SU-DHL-6 (cell line): Measurements from ENCODE around the gene IL13.
"Not testable (repeated sequence)": the region's sequence is repeated elsewhere in the genome, so short reads cannot be mapped to it uniquely, and the experiment has no call there.

ENCODE experiments used
- H2AFZ ChIP-seq: fragments of 200-600 bp; sonication (generic); 2 replicates; pipeline ENCODE4 v1.6.1; 2014; ENCODE audit warnings: low read depth, mild to moderate bottlenecking, moderate library complexity, mixed read lengths, antibody characterized with exemption, low read length; ENCODE audit not compliant: severe bottlenecking
- H3F3A ChIP-seq: fragments of 200-600 bp; shearing (Covaris generic); 2 replicates; pipeline ENCODE4 v1.6.0; 2016; ENCODE audit warnings: antibody characterized with exemption, mild to moderate bottlenecking; ENCODE audit not compliant: insufficient read depth
- H3K27ac ChIP-seq: fragments of 200-600 bp; sonication (generic); 2 replicates; pipeline ENCODE4 v1.5.1; 2016; ENCODE audit warnings: low read depth, mild to moderate bottlenecking, low read length, moderate library complexity, mixed read lengths
- H3K27me3 ChIP-seq: fragments of 200-600 bp; sonication (generic), shearing (Covaris generic); 2 replicates; pipeline ENCODE4 v1.6.0; 2014; ENCODE audit warnings: mild to moderate bottlenecking, low read length
- H3K36me3 ChIP-seq: fragments of 200-600 bp; sonication (generic); 2 replicates; pipeline ENCODE4 v1.6.1; 2014; ENCODE audit warnings: mild to moderate bottlenecking, low read length, mixed read lengths
- H3K4me2 ChIP-seq: fragments of 300-600, 200-600 bp; shearing (Covaris generic), sonication (generic); 2 replicates; pipeline ENCODE4 v1.6.0; 2014; ENCODE audit warnings: low read length, low read depth, mild to moderate bottlenecking; ENCODE audit not compliant: poor library complexity, severe bottlenecking
- H3K4me3 ChIP-seq: fragments of 200-600 bp; sonication (generic); 2 replicates; pipeline ENCODE4 v1.5.1; 2014; ENCODE audit warnings: antibody characterized with exemption, low read length, mild to moderate bottlenecking, mixed read lengths; ENCODE audit not compliant: insufficient read depth, poor library complexity, severe bottlenecking
- H3K79me2 ChIP-seq: fragments of 200-600 bp; sonication (generic); 2 replicates; pipeline ENCODE4 v1.6.1; 2014; ENCODE audit warnings: mild to moderate bottlenecking, low read length, moderate library complexity; ENCODE audit not compliant: insufficient read depth
- H3K9ac ChIP-seq: fragments of 200-600 bp; sonication (generic); 2 replicates; pipeline ENCODE4 v1.7.0; 2014; ENCODE audit warnings: mild to moderate bottlenecking, low read length
- H3K9me2 ChIP-seq: fragments of 200-600 bp; sonication (generic); replicated peaks from 2 replicates; pipeline ENCODE4 v1.6.1; 2014; ENCODE audit warnings: low read length; ENCODE audit not compliant: insufficient read depth
- H3K9me3 ChIP-seq: fragments of 200-600 bp; sonication (generic); 2 replicates; pipeline ENCODE4 v1.6.1; 2014; ENCODE audit warnings: low read length, mixed read lengths; ENCODE audit not compliant: insufficient read depth
- H4K20me1 ChIP-seq: fragments of 200-600 bp; sonication (generic); 2 replicates; pipeline ENCODE4 v1.6.1; 2014; ENCODE audit warnings: low read depth, mild to moderate bottlenecking, antibody characterized with exemption, low read length, moderate library complexity, mixed read lengths
- EZH2phosphoT487 ChIP-seq: fragments of 200-600 bp; sonication (generic), shearing (Covaris generic); conservative IDR thresholded peaks from 2 replicates; pipeline ENCODE4 v1.6.1; 2018; ENCODE audit warnings: mild to moderate bottlenecking, antibody characterized with exemption, low read length, moderate library complexity, mixed read lengths
- TF ChIP-seq, protein P1 (sequence below): fragments of 200-600 bp; sonication (generic); IDR thresholded peaks from one replicate; pipeline ENCODE4 v1.5.1; 2017; ENCODE audit warnings: antibody characterized with exemption, mild to moderate bottlenecking, low read length, moderate library complexity; ENCODE audit not compliant: insufficient read depth, poor library complexity, severe bottlenecking

The IL13 gene

DNA sequence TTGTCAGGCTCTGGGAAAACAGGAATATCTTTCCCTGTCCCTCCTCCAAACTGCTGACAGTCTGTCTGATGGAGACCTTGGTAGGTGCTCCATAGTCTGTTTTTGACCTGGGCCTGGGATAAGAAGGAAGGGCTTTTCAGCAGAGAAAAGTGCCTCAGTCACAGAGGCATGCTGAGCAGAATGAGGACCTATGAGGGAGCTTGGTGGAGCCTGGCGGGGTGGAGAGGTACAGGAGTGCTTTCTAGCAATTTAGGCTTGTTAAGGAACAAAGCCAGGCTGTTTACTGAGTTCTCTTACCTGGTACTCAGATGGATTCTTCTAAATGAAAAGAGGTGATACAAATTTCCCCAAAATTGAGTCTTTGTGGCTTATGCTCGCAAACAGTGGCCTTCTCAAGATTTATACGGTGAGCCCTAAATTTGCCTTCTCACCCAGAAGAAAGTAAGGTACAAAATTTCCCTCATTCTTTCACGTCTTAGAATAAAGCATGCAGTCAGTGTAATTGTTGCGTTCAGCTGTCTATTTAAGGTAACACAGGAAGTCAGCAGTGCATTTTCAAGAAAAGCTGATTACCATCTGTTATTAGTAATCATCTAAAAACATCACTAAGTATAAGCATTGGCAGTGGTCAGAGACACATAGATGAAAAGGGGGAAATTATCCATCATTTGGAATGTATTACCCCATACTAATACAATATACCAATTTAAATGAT, 28.6 kb upstream of the IL13 start:
- Histone ChIP-seq H3K4me2 (no peak overlapping the region), H3K27me3 (no peaks in the 10 kb centered on the region), H3K27ac (no peak overlapping the region), H3K9me3 (no peaks in the 10 kb centered on the region), H3K36me3 (no peaks in the 10 kb centered on the region), H4K20me1 (no peaks in the 10 kb centered on the region), H3K4me3 (no peak overlapping the region), H3K9ac (no peak overlapping the region), H3K9me2 (no peaks in the 10 kb centered on the region), H2AFZ (no peak overlapping the region), H3F3A (no peaks in the 10 kb centered on the region), H3K79me2 (no peaks in the 10 kb centered on the region)
- TF ChIP-seq, protein P1, sequence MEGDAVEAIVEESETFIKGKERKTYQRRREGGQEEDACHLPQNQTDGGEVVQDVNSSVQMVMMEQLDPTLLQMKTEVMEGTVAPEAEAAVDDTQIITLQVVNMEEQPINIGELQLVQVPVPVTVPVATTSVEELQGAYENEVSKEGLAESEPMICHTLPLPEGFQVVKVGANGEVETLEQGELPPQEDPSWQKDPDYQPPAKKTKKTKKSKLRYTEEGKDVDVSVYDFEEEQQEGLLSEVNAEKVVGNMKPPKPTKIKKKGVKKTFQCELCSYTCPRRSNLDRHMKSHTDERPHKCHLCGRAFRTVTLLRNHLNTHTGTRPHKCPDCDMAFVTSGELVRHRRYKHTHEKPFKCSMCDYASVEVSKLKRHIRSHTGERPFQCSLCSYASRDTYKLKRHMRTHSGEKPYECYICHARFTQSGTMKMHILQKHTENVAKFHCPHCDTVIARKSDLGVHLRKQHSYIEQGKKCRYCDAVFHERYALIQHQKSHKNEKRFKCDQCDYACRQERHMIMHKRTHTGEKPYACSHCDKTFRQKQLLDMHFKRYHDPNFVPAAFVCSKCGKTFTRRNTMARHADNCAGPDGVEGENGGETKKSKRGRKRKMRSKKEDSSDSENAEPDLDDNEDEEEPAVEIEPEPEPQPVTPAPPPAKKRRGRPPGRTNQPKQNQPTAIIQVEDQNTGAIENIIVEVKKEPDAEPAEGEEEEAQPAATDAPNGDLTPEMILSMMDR: no peak
- no peak for TF ChIP-seq EZH2phosphoT487

DNA sequence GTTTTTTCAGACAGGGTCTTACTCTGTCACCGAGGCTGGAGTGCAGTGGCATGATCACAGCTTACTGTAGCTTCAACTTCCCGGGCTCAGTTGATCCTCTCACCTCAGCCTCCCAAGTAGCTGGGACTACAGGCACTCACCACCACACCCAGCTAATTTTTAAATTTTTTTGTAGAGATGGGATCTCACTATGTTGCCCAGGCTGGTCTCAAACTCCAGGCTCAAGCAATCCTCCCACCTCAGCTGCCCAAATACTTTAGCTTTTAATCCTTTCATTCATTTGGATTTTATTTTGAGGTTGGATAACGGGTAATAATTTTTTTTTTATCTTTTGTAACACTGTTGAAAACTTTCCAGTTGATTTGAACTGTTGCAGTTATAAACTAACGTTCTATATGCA, 24.4 kb upstream of the IL13 start:
- H3K79me2 ChIP-seq, H3K4me2 ChIP-seq, H3F3A ChIP-seq, H4K20me1 ChIP-seq, H3K9me2 ChIP-seq, H3K9me3 ChIP-seq, H3K27me3 ChIP-seq, H2AFZ ChIP-seq, H3K36me3 ChIP-seq, H3K4me3 ChIP-seq, H3K9ac ChIP-seq, H3K27ac ChIP-seq: not testable (repeated sequence)

DNA sequence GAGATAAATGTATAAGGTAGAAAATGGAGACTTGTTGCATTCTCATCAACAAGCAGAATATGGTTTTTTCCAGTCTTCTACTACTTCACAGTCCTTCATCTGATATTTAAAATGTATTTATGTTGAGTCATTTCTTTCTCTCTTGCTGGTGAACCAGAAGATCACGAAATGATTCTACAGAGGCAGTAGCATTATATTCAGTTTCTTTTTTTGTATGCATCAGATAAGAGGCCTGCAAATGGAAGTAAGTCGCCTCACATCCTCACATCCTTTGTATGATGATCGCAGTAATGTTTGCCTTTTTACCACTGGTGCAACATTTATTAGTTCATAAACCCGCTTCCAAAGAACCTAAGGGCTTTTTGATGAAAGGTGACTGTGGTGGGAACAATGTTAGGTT, 22.1 kb upstream of the IL13 start:
- H3K27ac ChIP-seq: no peak overlapping the region
- no peaks in the 10 kb centered on the region for H3K9me2 ChIP-seq
- no peaks in the 10 kb centered on the region for H3K27me3 ChIP-seq
- H3F3A ChIP-seq: no peaks in the 10 kb centered on the region
- H3K4me3 ChIP-seq: no peak overlapping the region
- H3K9me3 ChIP-seq: no peaks in the 10 kb centered on the region
- H2AFZ ChIP-seq: no peak overlapping the region
- H4K20me1 ChIP-seq: no peaks in the 10 kb centered on the region
- H3K4me2 ChIP-seq: no peak overlapping the region
- no peaks in the 10 kb centered on the region for H3K79me2 ChIP-seq
- TF ChIP-seq, protein P1: no peak
- TF ChIP-seq EZH2phosphoT487: no peak
- H3K9ac ChIP-seq: no peak overlapping the region
- peaks cover 16% of the 10 kb centered on the region for H3K36me3 ChIP-seq

DNA sequence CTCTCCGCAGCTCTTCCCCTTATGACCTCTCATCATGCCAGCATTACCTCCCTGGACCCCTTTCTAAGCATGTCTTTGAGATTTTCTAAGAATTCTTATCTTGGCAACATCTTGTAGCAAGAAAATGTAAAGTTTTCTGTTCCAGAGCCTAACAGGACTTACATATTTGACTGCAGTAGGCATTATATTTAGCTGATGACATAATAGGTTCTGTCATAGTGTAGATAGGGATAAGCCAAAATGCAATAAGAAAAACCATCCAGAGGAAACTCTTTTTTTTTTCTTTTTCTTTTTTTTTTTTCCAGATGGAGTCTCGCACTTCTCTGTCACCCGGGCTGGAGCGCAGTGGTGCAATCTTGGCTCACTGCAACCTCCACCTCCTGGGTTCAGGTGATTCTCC, 20.7 kb upstream of the IL13 start:
- no peaks in the 10 kb centered on the region for H3K9me3 ChIP-seq
- peaks cover 16% of the 10 kb centered on the region for H3K36me3 ChIP-seq

More for the DNA sequence above, 20.7 kb upstream of the IL13 start:
- no peaks in the 10 kb centered on the region for H4K20me1 ChIP-seq
- H3F3A ChIP-seq: no peaks in the 10 kb centered on the region
- H3K4me2 ChIP-seq: no peak overlapping the region
- H3K9me2 ChIP-seq: no peaks in the 10 kb centered on the region
- TF ChIP-seq, protein P1: no peak
- no peak for TF ChIP-seq EZH2phosphoT487
- no peaks in the 10 kb centered on the region for H3K79me2 ChIP-seq
- no peak overlapping the region for H3K9ac ChIP-seq
- no peak overlapping the region for H3K27ac ChIP-seq
- no peak overlapping the region for H2AFZ ChIP-seq
- no peak overlapping the region for H3K4me3 ChIP-seq
- H3K27me3 ChIP-seq: no peaks in the 10 kb centered on the region
